ENCODE results near the gene WDR45B.

WDR45B gene

GRCh38 chr17:82667668-82668000 lies 19.4 kb upstream of the WDR45B start (continued):
- TF ChIP-seq PATZ1 (CRISPR knock-in tag; IDR thresholded peaks at IDR 0.05; ENCODE audit: borderline replicate concordance) (no peak), CSRNP3 (CRISPR knock-in tag; IDR thresholded peaks at IDR 0.05) (no peak), SNAI2 (CRISPR knock-in tag; IDR thresholded peaks at IDR 0.05) (no peak), TOX (CRISPR knock-in tag; IDR thresholded peaks at IDR 0.05; ENCODE audit: borderline replicate concordance) (no peak), ARNTL (CRISPR knock-in tag; IDR thresholded peaks at IDR 0.05; ENCODE audit: borderline replicate concordance, low read depth) (no peak), ISL1 (CRISPR knock-in tag; IDR thresholded peaks at IDR 0.05) (no peak), ESRRG (CRISPR knock-in tag; IDR thresholded peaks at IDR 0.05) (no peak), PPARA (CRISPR knock-in tag; IDR thresholded peaks at IDR 0.05; ENCODE audit: borderline replicate concordance) (no peak)

GRCh38 chr17:82666931-82667667 lies 18.9 kb upstream of the WDR45B start:
- TF ChIP-seq ZFP3 (CRISPR knock-in tag; IDR thresholded peaks at IDR 0.05) (no peak), ZNF8 (CRISPR knock-in tag; IDR thresholded peaks at IDR 0.05) (no peak), ARNTL (CRISPR knock-in tag; IDR thresholded peaks at IDR 0.05; ENCODE audit: borderline replicate concordance, low read depth) (no peak), OSR1 (CRISPR knock-in tag; IDR thresholded peaks at IDR 0.05) (no peak), ZNF565 (CRISPR knock-in tag; conservative IDR thresholded peaks at IDR 0.05; ENCODE audit: low read depth) (no peak)
- ATAC-seq, result no peak

DNA sequence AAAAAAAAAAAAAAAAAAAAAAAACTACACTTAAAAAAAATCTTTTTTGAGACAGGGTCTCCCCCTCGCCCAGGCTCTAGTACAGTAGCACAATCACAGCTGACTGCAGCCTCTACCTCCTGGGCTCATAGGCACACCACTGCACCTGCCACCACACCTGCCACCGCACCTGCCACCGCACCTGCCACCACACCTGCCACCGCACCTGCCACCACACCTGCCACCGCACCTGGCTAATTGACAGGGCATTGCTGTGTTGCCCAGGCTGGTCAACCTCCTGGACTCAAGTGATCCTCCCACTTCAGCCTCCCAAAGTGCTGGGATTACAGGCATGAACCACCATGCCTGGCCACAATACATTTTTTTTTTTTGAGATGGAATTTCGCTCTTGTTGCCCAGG lies 17.6 kb upstream of the WDR45B start:
- TF ChIP-seq CSRNP3 (CRISPR knock-in tag; IDR thresholded peaks at IDR 0.05) (no peak), ZNF8 (CRISPR knock-in tag; IDR thresholded peaks at IDR 0.05) (no peak), TOX (CRISPR knock-in tag; IDR thresholded peaks at IDR 0.05; ENCODE audit: borderline replicate concordance) (no peak), OSR1 (CRISPR knock-in tag; IDR thresholded peaks at IDR 0.05) (no peak), BACH2 (CRISPR knock-in tag; IDR thresholded peaks at IDR 0.05; ENCODE audit: borderline replicate concordance) (no peak), ZNF565 (CRISPR knock-in tag; conservative IDR thresholded peaks at IDR 0.05; ENCODE audit: low read depth) (no peak), ZC3H10 (CRISPR knock-in tag; IDR thresholded peaks at IDR 0.05) (no peak), ZNF70 (CRISPR knock-in tag; IDR thresholded peaks at IDR 0.05) (no peak), ZFP30 (CRISPR knock-in tag; IDR thresholded peaks at IDR 0.05) (no peak), ARNTL (CRISPR knock-in tag; IDR thresholded peaks at IDR 0.05; ENCODE audit: borderline replicate concordance, low read depth) (no peak), CREB5 (CRISPR knock-in tag; IDR thresholded peaks at IDR 0.05; ENCODE audit: low read depth) (no peak), TCF4 (CRISPR knock-in tag; IDR thresholded peaks at IDR 0.05; ENCODE audit: borderline replicate concordance) (no peak), ISL1 (CRISPR knock-in tag; IDR thresholded peaks at IDR 0.05) (no peak), CSDC2 (CRISPR knock-in tag; IDR thresholded peaks at IDR 0.05) (no peak), GLIS3 (CRISPR knock-in tag; IDR thresholded peaks at IDR 0.05) (no peak), RARB (CRISPR knock-in tag; IDR thresholded peaks at IDR 0.05) (no peak), ZFP3 (CRISPR knock-in tag; IDR thresholded peaks at IDR 0.05) (no peak), ESRRG (CRISPR knock-in tag; IDR thresholded peaks at IDR 0.05) (no peak), POU6F1 (CRISPR knock-in tag; IDR thresholded peaks at IDR 0.05; ENCODE audit: borderline replicate concordance, low read depth) (no peak)
- no peak for ATAC-seq
